NCI-H1092 treated with DMSO at 0.1 percent for 48 hours (cell line): Measurements from ENCODE around the gene DAAM1.

Experiments used
- DNase-seq: peaks from one replicate; lab custom pipeline; 2025; lab: John Stamatoyannopoulos, UW

DAAM1 gene

DNA sequence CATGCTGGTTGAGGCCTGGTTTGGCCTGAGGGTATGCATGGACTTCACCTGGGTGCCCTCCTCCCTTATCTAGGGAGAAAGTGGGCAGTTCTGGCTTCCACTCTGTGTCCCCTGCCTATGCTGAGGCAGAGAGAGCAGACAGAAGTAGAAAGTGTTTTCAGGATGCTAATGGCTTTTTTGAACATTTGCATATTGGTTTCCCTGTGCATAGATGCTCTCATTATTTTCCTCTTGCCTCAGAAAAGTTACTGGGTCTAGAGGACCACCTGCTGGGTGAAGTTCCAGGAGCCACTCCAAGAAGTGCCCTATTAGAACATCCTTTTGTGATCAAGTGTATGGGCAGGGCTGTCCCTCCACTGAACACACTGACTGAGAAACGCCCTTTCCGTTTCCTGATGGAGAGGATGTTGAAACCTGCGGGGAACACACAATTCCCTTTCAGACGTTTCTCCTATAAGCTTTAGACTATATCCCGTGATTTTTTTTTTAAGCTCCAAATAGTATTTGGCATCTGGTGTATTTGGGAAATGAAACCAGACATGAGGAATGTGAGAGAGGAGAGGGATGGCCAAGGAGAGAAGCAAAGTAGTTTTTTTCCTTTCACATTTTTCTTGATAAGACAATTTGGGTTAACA is 66.6 kb downstream of the DAAM1 start:
- DNase-seq = no peak

DNA sequence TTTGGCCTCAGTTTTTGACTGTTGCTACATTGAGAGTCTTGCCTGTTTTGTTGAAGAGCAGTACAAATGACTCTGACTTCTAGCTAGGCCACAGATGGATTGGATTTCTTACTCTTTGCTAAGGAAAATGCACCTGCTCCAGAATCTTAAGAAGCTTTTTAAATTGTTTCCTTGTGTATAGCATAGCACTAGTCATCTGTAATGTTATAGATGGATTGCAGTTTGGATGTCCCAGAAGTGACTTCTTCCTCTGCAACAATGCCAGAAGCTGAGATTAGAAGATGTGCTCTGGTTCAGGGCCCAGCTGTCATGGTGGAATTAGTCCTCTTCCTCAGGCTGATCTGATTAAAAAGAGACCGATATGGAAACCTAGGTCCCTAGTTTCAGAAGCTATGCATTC is 67.9 kb downstream of the DAAM1 start:
- DNase-seq = no peak

DNA sequence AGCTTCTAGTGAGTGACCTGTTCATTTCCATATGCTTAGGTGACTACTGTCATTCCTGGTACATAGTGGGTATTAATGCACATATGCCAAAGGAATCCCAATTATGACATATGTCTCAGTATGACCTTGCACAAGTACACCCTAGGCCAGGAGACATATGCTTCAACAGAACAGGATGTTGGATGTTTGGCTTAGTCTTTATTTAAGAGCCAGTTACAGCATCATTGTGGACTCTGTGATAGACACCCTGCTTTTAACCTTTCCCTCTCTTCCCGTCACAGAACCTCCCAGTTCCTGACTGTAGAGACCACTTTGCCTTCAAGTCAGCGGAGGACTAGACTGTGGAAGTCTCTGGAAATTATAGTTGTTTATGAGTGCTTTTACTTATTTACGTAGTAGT is 72.9 kb downstream of the DAAM1 start:
- DNase-seq = no peak

DNA sequence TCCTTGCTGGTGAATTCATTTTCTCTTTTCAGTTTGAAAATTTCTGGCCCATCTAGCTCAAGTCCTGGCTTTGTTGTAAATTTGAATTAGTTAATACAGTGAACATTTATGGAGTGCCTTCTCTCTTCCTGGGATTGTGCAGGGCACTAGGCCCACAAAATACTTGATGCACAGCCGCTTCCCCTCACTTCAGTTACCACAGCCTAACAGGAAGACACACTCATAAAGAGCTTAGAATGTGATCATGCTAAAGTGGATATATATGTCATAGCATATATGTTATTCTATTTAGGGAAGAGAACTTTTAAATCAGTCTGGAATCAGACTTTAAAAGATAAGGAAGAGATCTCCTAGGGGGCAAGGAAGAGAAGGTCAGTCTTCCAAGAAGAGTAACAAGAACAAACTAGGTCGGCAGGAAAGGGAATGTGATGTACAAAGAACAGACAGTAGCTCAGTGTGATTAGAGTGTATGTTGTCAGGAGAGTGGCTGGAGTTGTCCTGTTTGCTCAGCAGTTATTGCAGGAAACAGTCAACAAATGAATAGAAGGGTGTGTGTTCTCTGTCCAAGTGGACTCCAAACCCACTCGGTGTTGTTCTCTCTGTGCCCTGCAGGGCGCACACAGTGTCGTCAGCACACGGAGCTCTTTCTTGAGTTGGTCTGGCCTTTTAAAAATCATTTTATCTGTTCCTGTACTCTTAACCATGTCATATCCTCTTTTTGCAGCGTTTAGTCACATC is 74.4 kb downstream of the DAAM1 start:
- DNase-seq = peak; percentile 15

DNA sequence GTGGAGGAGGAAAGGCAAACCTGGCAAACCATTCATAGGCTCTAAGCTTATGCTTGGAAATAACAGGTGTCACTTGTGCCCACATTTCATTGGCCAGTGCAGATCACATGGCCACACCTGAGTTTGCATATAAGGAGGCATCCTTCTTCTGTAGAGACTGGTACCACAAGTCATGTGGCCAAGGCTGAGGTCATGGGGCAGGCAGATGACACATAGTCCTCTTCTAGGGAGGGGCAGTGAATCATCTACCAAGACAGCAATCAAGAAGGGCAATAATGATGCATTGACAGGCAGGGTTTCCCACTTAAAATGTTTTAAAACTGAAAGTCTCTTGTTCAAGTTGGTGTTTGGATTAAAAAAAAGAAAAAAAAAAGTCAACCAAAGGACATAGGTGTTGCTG is 77.3 kb downstream of the DAAM1 start:
- DNase-seq = no peak

DNA sequence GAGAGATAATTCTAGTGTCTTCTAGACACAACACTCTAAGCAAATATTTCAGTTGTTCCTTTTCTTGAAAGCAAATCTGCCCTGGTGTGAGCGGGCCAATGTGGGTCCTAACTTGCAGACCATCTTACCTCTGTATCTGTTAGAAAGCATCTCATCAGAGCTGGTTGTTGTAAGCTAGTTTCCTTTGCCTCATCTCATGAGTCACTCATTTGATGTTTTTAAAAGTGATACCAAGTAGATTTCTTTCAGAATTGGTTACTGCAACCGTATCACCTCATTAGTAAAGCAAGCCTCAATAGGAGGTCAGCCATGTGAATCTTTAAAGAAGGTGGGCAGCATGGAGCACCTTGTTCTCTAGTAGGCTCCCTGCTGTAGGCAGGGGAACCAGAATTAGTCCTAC is 78.6 kb downstream of the DAAM1 start:
- DNase-seq = no peak

DNA sequence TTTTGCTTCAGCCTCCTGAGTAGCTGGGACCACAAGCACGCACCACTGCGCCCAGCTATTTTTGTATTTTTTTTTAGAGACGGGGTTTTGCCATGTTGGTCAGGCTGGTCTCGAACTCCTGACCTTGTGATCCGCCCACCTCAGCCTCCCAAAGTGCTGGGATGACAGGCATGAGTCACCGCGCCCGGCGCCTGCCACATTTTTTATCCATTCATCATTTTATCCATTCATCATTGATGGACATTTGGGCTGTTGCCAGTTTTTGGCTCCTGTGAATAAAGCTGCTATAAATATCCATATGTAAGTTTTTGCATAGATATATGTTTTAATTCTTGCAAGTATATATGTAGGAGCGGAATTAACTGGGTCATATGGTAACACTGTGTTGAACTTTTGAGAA is 79.5 kb downstream of the DAAM1 start:
- no peak for DNase-seq

DNA sequence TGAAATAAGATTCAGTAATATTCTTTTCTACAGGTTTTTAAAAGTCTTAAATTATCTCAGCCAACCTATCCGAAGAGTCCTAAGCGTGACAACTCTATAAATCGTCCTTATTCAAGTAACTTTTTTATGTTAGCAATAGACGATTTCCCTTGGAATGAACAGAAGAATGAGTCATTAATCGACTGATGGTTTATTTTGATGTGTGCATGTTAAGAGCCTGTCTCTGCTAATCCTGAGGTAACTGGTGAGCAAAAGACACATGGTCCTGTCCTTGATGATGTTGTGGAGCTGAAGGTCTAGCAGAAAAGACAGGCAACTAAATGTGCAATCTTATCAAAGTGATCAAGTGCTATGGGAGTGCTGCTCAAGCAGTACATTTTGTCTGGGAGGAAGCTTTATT is 80.4 kb downstream of the DAAM1 start:
- no peak for DNase-seq

DNA sequence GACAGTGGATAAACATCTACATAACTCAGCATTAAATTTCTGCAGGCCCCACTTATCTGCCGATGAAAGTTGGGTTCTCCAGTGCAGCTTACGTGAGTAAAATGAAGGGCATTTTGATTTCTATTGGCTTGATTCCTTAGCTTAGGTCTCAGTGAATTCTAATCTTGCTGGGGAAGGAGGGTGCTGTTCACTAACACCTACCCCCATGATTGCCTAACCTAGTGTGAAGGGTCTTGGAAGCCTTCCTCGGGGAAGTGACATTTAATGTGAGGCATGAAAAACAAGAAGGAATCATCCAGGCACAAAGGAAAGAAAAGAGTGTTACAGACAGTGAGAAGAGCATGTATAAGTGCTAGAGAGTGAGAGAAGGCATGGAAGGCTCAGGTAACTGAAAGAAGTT is 81.0 kb downstream of the DAAM1 start:
- DNase-seq = no peak

DNA sequence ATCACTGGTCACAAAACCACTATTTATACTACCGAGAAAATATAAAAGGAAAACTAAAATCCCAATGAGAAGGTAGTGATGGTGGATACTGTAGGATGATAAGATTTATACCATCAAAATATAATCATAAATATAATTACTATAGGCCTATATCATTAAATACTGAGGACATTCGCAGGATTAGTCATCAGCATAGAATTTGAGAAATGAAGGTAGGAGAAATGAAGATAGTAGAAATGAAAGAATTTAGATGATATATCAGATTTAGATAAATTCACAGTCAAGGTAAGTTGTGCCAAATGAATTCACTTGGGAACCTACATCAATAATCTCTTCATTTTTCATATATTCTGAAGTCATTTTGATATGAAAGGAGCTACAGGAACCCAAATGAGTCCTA is 82.8 kb downstream of the DAAM1 start:
- no peak for DNase-seq

DNA sequence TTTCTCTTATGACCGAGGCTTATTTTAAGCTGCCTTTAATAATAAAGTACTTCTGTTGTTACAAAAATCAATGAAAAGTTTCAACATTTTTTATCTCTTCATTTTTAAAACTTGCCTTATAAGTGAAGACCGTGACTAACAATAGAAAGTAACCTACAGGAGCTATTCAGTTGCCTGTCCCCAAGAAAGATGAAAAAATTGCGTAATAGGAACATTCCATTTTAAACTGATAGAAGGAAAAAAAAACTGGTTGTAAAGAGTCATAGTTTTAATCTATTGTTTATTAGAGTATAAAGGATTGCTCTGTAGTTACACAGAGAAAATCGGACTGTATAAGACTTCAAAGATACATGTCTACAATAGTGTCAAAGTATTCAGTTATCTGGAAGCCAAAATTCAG is 83.3 kb downstream of the DAAM1 start:
- no peak for DNase-seq

DNA sequence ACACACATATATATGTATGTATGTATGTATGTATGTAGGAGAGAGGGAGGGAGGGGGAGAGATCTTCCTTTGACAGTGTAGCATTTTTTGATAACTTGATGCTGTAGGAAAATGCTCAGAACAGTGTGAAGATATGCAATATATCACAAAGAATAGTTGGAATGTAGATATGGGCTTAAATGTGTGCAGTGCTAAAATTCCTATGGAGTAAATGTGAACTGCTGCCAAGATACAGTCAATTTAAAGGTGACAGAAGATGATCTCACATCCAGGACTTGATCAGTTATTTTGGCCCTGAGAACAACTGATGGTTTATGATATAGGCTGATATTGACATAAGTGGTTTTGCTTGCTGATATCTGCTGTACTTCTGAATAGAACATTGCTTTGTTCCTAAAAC is 84.2 kb downstream of the DAAM1 start:
- no peak for DNase-seq

DNA sequence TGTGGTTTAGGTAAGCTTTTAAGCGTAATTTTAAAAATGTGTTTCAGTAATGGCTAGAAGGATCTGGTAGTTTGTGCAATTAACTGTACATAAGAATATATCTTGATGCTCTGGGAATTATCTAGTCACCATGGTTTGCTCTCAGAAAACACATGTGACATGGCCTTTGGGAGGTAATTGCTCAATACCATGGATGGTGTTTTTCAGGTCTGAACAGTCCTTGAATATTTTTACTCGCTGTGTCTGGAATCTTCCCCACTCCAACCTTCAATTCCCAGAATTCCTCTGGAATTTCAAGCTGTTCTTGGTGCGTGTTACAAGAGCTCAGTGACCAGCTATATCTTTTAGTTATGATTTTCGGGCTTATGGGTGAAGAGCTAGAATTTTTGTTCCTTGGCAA is 85.3 kb downstream of the DAAM1 start:
- no peak for DNase-seq

DNA sequence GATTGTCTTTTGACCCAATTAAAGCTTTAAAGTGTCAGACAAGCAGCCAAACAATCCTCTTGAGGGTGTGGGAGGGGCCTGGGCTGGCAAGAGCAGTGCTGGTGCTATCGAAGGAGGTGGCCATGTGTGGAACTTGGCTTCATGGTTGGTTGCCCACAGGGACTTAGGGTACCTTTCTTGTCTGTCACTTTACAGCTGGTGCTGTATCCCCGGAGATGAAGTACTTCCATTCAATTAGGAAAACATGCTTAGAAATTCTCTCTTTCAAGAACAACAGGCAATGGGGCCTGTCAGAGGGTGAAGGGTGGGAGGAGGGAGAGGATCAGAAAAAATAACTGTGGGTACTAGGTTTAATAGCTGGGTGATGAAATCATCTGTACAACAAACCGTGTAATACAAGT is 86.5 kb downstream of the DAAM1 start:
- peak; percentile 8 for DNase-seq

DNA sequence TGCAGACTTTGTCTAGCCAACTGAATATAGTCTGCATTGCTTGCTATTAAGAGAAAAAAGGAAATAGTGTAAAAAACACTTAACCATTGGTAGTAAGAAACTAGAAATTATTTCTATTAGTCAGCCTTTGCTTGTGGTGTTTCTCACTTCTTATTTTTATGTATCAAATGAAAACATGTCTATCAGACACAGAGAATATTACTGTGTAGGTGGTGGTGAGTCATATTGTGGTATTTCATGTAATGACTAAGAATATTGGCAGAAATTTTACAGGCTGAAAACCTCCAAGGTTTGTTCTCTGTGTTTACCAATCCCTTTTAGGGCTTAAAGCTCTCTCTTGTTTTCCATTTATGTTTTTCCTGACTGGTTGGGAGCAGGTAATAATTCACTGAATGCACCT is 87.2 kb downstream of the DAAM1 start:
- DNase-seq = no peak

DNA sequence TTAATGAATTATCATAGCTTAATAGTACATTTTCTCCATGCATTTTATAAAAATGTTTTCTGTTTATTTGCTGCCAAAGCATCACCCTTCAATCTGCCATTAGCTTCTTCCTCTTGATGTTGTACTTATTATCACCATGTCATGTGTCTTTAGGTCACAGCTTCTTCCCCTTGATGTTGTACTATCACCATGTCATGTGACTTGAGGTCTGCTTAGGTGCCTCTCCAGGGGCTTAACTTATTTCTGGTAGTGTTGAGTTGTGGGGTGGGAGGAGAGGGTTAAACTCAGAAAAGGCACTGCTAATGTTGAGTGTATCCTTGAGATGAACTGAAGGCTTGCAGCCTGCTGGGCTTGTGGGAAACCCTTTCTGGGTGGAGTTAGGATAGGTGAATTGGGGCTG is 87.8 kb downstream of the DAAM1 start:
- DNase-seq = no peak

DNA sequence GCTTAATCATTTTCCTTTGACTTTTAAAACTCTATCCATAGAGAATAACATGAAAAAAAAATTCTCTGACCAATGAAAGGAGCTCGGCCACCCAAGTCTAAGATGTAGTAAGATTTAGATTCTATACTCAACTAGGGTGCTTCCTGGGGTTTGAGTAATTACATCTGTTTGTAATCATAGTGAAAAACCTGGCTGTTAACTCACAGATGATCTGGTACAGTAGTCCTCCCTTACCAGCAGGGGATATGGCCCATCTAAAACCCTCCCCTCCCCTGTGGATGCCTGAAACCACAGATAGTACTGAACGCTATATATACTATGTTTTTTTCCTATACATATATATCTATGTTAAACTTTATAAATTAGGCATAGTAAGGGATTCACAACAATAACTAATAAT is 89.2 kb downstream of the DAAM1 start:
- DNase-seq = no peak

DNA sequence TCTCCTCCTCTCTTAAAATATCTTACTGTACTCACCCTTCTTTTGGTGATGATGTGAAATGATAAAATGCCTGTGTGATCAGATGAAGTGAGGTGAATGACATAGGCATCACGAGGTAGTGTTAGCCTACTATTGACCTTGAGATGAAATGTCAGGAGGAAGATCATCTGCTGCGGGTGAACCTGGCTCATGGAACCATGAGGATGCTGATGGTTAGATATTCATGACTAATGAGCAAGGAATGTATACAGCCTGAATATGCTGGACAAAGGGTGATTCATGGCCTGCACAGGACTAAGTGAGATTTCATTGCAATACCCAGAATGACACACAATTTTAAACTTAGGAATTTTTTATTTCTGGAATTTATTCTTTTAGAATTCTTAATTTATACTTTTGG is 89.6 kb downstream of the DAAM1 start:
- DNase-seq = no peak

DNA sequence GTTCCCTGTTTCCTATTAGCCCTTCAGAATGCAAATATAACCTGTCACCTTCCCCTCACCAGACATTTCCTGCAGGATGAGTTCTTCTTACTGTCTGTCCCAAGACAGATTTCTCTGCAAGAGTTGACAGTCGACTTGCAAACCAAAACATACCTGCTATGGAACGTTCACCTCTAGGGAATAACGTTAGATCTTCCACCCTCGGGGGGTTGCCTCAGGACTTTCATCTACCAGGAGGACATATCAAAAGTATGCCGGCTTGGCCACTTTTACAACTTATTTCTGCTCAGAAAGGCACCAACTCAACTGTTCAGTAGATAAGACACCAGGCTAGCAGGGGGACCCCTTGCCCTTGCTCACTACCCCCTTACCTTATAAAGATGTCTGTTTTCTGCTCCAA is 92.5 kb downstream of the DAAM1 start:
- no peak for DNase-seq

DNA sequence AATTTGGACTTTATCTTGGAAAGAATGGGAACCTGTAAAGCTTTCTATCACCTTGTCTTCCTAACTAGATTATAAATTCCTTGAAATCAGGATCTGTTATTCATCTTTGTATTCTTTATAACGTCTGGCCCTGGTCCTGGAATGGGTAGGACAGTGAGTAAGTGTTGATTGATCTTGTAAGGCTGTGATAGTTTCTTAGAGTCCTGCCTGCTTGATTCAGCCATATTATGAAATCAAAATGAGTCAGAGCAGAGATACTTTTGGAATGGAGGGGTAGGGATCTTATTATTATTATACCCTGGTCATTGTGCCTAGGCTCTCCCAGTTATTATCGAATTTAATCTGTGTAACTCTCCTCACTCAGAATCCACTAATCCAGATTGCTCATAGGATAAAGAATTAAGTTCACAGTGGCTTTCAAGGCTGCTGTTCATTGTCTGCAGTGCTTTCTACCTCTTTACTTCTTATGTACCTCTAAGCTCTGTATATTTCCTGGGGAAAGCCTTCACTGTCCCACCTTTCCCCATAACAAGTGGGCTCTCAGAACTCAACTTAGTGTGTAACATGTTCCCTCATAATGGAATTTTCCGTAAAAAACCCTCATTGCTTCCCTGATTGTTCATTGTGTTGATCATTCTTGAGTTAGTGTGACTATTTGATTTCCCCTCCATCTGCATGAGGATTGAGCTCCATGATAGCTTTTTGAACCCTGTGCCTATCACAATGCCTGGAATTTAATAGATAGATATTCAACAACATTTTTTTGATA is 93.3 kb downstream of the DAAM1 start:
- no peak for DNase-seq

DNA sequence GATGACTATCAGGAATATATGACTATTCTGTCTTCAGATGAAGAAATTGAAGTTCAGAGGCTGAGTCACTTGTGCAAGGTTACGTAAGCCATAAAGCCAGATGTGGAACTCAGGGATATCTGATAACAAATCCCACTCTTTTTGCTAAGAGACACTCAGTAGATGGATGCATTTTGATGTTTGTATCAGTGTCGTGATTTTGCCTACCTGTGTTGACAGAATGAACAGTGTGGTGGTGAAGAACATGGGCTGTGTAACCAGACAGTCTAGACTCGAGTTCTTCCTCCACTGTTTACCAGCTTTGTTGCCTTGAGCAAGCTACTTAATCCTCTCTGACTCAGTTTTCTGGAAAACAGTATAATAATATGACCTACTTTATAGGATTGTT is 93.9 kb downstream of the DAAM1 start:
- no peak for DNase-seq

DNA sequence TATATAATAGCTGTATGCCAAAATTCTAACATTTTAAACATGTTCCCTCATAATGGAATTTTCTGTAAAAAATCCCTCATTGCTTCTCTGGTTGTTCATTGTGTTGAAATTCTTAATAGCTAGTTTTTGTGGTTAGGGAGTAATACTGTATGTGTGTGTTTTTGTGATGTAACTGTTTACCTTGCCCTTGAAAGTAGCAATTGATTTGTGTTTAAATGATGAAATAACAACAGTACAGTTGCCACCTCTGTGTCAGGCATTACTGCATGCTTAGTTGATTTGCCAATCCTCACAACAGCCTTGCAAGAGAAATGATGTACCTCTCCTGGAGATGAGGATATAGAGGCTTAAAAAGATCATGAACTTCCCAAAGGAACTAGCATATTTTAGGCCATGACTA is 94.9 kb downstream of the DAAM1 start:
- DNase-seq = no peak

DNA sequence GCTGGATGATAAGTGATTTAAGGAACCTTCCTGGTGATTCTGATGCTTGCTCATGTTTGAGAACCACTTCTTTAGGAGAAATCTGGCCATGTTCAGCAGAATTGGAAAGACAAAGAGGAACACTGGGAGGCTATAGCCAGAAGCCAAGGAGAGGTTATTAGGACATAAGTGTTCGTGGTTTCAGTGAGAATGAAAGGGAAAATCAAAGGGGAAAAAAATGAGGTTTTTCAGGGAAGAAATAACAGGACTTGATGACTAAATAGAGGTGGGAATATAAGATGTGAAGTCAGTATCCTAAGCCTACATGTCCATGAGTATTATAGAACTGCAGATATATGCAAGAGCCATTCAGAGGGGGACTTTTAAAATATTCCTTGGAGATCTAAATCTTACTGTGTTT is 95.6 kb downstream of the DAAM1 start:
- DNase-seq = no peak
